NCI-H1105 treated with DMSO at 0.1 percent for 48 hours (cell line): ENCODE measurements around the gene SAP25.
A peak's percentile ranks its signal among the peaks of the same experiment; 100 is the strongest.

Experiments used
- DNase-seq: peaks from one replicate; lab custom pipeline; 2025; lab: John Stamatoyannopoulos, UW

The SAP25 gene

DNA sequence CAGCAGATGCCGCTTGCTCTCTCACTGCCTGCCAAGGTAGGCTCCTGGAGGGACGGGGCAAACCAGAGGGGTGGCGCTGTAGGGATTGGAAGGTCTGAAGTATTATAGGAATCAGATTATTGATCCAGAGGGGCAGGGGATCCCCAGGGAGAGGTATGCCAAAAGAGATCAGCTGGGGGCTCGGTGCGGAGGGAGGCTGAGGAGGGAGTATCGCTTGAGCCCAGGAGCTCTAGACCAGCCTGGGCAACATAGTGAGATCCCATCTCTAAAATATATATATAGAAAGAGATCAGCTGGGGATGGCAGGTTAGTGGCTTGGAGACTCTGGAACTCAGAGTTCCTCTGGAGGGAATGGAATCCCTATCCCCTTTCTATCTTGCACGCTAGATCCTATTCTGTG is 21.5 kb upstream of the SAP25 start:
- DNase-seq = no peak

GRCh38 chr7:100591596-100591995 is 17.9 kb upstream of the SAP25 start:
- no peak for DNase-seq

- no peak for DNase-seq
Observed at GRCh38 chr7:100590077-100590737, 16.5 kb upstream of the SAP25 start.

GRCh38 chr7:100589341-100589947 is 15.7 kb upstream of the SAP25 start:
- no peak for DNase-seq

DNA sequence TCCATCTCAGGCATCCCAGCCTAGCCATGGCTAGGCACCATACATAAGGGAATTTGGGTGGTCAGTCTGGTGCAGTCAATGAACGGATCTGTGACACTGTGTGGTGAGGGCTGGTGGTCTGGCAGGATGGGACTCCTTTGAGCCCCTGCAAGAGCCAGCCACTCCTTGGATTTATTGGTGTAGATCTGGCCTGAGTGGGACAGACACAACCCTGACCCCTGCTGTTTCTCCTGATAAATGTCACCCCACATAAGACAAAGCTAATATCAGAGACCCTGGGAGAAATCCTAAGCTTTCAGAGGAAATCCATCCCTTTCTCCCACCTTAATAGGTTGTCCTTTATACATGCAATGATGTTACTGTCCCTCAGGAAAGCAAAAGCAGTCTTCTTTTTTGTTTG is 14.7 kb upstream of the SAP25 start:
- no peak for DNase-seq

- peak; percentile 99 for DNase-seq
Observed at GRCh38 chr7:100586266-100587025, 12.7 kb upstream of the SAP25 start, which contains the start of gene FBXO24. FBXO24 (plus strand) TSS chr7:100586328; CDS start chr7:100586626, 298 bp downstream.

- peak; percentile 41 for DNase-seq
Observed at GRCh38 chr7:100585511-100586265, 12.0 kb upstream of the SAP25 start, which contains the start of gene LRCH4. LRCH4 (minus strand) TSS chr7:100586129; CDS start chr7:100586100, 29 bp downstream.

GRCh38 chr7:100584683-100585510 is 11.2 kb upstream of the SAP25 start:
- DNase-seq = no peak

- DNase-seq = no peak
Observed at GRCh38 chr7:100584054-100584682, 10.5 kb upstream of the SAP25 start.

- DNase-seq = no peak
Observed at GRCh38 chr7:100583132-100584053, 9.7 kb upstream of the SAP25 start.

GRCh38 chr7:100582650-100583049 is 8.9 kb upstream of the SAP25 start:
- no peak for DNase-seq

DNA sequence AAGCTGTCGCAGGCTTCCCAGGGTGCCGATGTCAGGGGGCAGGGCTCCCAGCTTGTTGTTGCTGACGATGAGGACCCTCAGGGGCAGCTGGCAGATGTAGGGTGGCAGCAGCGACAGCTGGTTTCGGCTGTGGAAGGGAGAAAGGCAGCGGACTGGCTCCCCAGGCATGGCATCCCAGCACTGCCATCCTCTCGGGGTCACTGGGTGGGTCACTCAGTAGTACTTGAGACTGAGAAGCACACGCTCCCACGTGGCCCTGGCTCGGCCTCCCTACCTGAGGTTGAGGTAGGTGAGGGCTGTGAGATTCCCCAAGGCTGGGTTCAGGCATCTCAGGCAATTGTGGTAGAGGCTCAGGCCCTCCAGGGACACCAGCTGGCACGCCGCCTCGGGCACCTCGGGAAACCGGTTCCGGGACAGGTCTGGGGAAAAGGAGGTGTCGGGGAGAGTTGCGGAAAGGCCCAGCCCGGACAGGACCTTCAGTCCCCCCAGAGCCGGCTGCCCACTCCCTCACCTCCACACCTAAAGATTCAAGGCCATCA is 8.4 kb upstream of the SAP25 start:
- DNase-seq = no peak

DNA sequence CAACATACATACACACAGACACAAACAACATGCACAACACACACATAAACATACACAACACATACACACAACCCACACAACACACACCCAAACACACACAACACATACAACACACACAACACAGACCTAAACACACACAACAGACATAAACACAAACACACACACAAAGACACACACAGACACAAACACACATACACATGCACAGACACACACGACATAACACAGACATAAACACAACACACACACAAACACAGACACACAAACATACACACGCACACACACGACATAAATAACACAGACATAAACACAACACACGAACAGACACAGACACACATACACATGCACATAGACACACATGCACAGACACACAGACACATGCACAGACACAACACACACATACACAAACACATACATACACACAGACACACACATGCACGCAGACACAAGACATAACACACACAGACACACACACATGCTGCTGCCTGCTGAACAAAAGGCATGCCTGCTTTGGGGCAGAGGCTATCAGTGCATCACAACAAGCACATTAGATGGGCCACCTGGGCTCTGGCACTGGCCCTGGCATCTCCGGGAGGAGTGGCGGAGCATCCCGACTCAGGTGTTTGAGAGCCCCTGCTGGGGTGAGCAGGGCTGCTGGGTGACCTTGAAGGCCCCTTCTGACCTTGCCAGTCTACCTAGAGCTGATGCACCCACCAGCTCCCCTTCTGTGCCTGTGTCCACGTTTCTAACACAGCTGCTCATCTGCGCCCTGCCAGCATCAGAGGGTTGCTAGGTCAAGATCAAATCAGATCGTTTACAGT is 7.0 kb upstream of the SAP25 start:
- no peak for DNase-seq

DNA sequence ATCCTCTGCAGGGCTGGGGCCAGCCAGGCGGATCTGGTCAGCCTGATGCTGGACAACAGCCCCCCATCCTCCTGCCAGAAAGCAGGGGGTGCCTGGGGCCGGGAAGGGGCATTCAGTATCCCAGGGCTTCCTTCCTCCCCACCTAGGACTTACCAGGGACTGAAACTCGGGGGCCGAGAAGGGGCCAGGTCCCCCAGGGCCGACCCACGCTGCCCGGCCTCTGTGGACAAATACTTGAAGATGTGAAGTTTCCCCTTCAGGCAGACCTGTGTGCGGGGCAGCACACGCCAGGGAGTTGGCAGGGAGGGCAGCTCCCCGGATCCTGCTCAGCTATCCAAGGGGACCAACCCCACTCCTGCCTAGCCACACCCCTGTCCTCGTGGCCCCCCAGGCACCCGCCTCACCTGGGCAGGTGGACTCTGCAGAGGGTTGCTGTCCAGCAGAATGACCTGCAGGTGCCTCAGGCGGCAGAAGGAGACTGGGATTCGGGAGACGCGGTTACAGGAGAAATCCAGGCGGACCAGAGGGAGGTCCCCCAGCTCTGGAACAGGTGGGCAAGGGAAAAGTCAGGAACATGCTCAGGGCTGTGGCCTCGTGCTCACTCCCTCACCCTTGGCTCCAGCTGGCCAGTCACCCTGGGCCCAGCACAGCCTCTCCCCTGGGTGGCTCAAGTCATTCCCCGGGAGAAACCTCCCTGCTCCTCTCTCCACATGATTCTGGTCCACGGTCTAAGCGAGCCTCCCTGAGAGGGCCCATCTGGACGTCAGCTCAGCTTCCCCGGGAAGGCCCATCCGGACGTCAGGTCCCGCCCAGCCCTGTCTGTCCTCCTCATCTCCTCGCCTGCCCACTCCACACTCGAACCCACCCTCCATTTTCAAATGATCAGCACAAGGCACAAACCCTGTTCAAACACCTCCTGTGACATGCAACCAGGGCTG is 4.8 kb upstream of the SAP25 start:
- no peak for DNase-seq

DNA sequence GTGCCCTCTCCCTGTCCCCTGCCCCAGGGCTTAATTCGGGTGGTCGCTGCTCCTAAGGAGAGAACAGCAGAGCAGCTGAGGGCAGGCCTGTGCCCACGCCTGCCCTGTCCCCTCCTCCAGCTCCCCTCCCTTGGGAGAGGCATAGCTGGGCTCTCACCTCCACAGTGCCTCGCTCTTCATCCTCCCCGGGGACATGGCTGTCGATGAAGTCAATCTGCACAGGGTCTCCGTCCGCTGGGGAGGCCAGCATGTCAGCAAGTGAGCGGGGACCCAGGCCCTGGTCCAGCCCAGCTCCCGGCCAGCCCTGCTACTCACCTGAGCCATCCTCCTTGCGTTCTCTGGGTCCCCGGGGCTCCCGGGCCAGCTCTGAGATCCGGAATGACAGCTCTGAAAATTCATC is 3.8 kb upstream of the SAP25 start:
- no peak for DNase-seq

GRCh38 chr7:100577103-100577502 is 3.4 kb upstream of the SAP25 start:
- no peak for DNase-seq

- no peak for DNase-seq
Observed at GRCh38 chr7:100576384-100576993, 2.8 kb upstream of the SAP25 start.
